GM10847 (cell line): ENCODE data around the gene SYNE2.

Experiments used
- POLR2A ChIP-seq: IDR thresholded peaks from 2 replicates; pipeline ENCODE4 v1.6.1; 2011; ENCODE audit not compliant: insufficient read length; ENCODE audit errors: extremely low read depth

The SYNE2 gene

GRCh38 chr14:64238049-64238448, 385.2 kb downstream of the SYNE2 start:
- no peak for TF ChIP-seq POLR2A

DNA sequence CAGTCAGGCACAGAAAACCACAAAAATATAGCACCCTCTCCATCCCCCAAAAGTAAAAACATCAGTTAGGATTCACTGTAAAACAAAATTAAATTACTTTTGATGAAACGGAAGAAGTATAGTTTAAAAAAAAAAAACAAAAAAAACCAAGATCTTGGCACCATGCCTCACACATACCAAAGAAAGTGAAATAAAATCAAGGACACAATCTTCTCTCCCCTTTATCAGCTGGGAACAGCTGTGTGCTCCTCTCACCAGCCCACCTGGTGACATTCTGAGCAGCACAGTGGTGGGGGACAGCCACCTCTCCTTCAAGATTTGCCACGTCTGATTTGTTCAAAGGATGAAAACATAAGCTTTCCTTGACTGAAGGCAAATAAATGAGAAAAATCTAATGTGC, 385.8 kb downstream of the SYNE2 start:
- TF ChIP-seq POLR2A, result no peak

DNA sequence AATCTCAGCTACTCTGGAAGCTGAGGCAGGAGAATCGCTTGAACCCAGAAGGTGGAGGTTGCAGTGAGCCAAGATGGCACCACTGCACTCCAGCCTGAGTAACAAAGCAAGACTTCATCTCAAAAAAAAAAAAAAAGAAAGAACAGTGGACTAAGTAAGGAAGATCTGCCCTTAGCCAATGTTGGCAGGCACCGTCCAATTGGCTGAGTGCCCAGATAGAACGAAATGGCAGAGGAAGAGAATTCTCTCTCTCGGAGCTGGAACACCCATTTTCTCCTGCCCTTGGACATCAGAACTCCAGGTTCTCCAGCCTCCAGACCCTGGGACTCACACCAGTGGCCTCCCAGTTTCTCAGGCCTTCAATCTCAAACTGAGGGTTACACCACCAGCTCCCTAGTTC, 391.5 kb downstream of the SYNE2 start:
- TF ChIP-seq POLR2A, result no peak

DNA sequence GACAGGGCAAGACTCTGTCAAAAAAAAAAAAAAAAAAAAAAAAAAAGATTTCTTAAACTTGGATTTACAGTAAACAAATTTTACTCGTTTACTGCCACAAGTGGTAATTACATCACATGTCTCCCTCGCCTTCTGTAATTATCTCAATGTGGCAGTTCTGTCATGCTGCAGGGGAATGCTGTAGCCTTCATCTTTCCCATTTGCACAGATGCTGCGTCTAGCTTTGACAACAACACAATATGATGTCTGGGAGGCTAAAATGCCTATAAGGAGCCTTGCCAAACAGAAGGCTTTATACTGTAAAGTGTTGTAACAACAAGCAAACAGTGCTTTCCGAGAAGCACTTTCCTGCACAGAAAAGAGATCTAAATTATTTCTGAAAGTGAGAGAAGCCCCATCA, 392.7 kb downstream of the SYNE2 start:
- no peak for TF ChIP-seq POLR2A

- no peak for TF ChIP-seq POLR2A
Measured at GRCh38 chr14:64246688-64247087, 393.9 kb downstream of the SYNE2 start.

DNA sequence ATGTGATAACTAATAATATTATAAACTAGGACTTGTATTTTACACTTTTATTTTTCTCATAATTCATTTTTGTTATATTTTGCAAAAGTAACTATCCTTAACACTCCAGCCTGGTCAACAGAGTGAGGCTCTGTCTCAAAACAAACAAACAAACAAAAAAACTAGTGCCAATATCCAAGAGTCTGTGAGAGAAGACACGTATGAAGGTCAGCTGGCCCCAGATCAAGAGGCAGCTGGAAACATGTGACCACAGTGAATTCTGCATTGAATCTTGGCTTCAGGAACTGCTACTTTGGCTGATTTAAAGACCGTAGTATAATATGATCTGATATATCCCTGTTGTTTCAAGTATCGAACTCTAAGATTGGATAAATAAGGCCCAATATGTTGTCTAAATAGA, 394.4 kb downstream of the SYNE2 start:
- TF ChIP-seq POLR2A, result no peak

- TF ChIP-seq POLR2A, result no peak
Measured at GRCh38 chr14:64248689-64249088, 395.9 kb downstream of the SYNE2 start.

- TF ChIP-seq POLR2A, result no peak
Measured at GRCh38 chr14:64249363-64249762, 396.6 kb downstream of the SYNE2 start.

DNA sequence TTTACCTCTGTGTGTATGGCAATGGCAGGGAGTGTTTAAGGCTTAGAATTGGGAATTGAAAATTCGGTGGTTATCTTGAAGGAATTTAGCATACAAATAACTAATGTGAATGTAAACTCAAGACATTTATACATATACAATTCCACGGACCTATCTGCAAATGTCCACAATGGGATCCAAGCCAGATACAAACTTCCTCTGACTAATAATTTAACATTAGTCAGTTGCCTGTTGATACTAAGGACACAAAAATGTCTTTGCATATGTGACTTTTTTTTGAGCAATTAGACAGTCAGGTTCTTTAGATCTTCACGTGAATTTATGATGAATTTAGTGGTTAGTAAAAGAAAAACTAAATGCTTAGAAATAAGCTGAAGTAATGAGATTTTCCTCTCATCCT, 400.9 kb downstream of the SYNE2 start:
- TF ChIP-seq POLR2A, result no peak

GRCh38 chr14:64255756-64256155, 403.0 kb downstream of the SYNE2 start:
- TF ChIP-seq POLR2A, result no peak

DNA sequence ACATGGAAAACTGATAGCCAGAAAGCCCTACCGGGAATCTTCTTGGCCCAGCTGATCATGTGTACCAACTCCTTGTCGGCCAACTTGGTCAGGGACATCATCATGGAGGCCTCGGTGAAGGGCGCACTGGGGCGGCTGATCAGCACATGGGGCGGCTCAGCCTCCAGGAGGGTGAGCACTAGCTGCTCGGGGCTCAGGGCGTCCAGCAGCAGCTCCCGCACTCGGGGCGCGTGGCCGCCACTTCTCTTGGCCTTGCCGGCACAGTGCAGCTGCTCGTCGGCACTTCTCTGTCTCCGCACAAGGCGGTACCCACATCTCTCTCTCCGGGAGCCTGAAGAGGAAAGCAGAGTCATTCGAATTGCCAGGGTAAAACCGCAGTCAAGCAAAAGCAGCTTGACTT, 407.6 kb downstream of the SYNE2 start:
- no peak for TF ChIP-seq POLR2A

DNA sequence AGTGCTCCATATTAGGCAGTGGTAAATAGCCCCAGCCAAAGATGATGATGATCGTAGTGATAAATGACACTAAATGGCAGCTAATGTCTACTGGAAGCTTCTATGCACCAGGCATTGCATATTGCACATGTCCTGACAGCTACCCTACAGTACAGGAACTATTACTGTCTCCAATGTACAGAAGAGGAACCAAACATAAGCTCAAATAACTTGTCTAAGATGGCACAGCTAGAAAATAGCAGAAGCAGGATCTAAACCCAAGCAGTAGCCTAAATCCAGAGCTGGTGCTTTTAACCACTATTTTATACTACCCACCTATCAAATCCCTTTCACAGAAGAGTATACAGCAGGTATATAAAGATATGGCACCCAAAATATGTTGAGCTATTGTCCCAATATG, 412.4 kb downstream of the SYNE2 start:
- no peak for TF ChIP-seq POLR2A

GRCh38 chr14:64266239-64266638, 413.4 kb downstream of the SYNE2 start:
- TF ChIP-seq POLR2A, result no peak

- TF ChIP-seq POLR2A, result no peak
Measured at GRCh38 chr14:64272019-64272418, 419.2 kb downstream of the SYNE2 start.
